NCI-H2107 treated with DMSO at 0.1 percent for 48 hours (cell line): ENCODE measurements around the gene OR10A3.

Experiments
- DNase-seq: peaks from one replicate; lab custom pipeline; 2025; ENCODE audit not compliant: unreplicated experiment; lab: John Stamatoyannopoulos, UW

OR10A3 gene

DNA sequence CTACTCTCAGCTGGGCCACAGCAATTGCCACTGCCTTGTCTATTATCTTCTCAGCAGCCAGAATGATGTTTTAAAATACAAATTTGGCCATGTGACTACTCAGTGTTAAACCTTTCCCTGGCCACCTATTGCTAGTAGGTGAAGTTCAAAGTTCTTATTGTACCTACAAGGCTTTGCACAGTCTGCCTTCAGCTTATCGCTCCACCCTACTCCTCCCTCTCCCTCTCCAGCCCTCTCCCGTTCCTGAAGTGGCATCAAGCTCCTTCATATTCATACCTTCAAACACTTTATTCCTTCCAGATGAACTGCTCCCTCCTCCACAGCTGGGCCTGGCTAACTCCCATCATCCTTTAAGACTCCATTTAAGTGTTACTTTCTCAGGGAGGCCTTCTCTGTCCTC lies 47.7 kb downstream of the OR10A3 start:
- no peak for DNase-seq

DNA sequence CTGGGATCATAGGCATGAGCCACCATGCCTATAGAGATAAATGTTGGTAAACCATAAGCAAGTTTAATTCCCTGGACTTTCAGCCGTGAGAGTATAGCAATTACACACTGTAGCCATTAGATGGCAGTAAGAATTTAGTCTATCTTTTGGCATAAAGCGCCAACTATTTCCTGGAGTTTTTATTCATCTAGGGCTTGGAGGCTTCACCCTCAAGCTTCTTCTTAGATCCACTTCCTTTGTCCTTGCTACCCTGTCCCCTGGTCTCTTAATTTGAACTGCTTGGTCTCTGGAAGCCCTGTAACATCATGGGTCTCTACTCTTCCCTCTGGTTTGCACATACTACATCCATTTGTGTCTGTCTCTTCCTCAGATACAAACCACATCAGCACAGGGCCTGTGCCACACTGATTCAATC lies 48.7 kb downstream of the OR10A3 start:
- peak; percentile 67 for DNase-seq

DNA sequence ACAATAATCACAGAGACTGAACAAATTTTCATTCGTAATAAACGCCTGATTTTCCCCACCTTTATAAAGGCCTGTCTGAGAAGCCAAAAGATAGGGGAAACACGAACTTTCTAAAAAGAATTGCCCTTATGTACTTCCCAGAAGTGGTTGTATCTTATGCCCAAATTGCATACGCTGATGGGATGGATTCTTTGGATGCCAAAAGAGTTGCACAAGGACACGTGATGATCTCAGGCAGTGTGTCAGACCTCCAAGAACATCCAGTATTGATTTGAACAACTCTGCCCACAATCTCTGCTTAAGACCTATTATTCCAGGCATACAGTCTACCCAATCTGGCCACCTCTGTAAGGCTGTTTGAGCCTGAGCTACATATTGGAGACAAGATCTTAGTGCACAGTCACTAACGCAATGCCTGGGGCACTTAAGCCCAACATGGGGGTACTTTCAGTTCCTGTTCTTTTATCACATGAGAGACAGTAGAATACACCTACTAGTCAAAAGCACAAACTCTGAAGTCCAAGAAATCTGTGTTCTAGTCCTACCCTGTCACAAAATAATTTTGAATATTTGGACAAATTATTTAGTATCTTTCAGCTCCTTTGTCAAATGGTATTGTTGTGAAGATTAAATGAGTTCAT lies 49.3 kb downstream of the OR10A3 start:
- no peak for DNase-seq

DNA sequence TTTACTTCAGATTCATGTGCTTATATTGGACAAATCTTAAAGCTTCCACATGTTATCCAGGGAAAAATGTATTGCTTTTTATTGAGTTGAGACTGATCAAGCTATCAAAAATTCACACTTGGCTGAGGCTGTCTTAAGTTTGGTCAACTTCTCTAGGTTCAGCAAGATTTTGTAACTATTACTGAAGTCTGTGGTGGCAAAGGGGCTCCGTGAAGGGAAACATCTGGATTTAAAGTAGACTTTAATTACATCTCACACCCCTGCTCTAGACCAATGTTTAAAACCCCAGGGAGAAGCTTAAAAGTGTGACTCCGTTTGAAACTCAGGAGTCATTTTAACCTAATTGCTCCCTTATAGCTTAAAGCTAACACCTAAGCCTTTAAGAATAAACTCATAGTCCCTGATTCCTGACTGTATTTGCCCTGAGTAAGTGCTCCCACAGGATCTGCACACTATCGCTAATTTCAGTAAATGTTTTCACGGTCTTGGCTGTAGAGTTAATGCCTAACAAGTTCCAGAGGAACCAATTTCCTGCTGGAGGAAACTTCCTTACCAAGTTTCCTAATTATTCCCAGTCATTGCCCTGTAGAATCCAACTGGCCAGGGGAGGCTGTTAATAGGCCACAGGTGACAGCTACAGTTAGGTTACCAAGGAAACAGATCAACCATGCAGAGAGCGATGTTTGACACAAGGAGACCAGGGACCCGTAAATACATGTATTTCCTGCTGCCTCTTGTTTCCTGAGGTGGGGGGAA lies 50.9 kb downstream of the OR10A3 start:
- no peak for DNase-seq

DNA sequence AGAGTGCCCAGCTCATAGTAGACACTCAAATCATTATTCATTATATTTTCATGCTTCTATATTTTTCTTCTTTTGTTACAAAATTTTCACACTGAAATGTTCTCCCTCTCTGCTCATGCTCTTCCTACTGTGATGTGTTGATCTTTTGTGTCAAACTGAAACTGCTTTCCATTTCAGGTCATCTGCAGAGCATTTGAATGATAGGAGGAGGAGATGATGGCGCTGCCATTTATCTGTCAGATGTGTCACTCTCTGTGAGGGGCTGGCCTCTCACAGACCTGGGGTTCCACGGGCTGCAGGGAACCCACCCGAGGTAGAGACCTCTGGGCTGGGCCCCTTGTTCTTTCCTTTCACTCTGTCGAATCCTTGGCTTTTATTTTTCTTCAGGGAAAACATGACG lies 51.5 kb downstream of the OR10A3 start:
- DNase-seq: no peak
